GM21390 (cell line): ENCODE measurements around the gene RPS28.
"Not testable (repeated sequence)": the region's sequence is repeated elsewhere in the genome, so short reads cannot be mapped to it uniquely, and the experiment has no call there.

Experiments used
- ATAC-seq: cut with Tn5 transposase; IDR thresholded peaks from one replicate; pipeline ENCODE4 v1.9.1; 2021; ENCODE audit not compliant: unreplicated experiment

Gene RPS28

DNA sequence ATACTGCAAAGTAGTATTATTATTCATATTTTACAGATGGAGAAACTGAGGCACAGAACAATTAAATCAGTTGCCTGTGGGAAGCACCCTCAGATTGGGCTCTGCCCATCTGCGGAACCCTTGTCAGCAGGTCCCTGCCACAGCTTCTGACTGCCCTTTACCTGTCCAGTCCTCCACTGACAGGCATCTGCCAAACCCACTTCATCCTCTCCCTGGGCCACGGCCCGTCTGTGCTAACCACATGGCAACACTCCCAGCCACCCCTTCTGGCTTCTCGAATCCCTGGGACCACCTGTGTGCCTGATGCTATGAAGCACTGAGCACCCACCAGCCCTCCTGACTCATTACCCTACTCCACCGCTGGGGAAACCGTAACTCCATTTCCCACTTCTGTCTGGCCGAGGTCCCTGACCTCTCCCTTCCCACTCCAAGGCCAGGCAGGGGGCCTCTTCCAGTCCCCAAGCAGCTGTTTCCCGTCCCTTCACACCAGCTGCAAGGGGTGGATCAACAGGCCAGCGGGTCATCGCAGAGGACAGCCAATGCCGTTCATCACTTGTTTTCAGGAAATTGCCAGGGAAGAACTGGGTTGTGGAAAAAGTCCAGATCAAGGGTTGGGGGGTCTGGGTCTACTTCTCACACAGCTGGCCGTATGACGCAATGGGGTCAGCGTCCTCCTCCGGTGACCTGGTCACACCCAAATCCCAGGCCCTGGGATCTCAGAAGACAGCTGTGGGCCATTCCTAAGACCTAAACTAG, 19.2 kb downstream of the RPS28 start:
- no peak for ATAC-seq

DNA sequence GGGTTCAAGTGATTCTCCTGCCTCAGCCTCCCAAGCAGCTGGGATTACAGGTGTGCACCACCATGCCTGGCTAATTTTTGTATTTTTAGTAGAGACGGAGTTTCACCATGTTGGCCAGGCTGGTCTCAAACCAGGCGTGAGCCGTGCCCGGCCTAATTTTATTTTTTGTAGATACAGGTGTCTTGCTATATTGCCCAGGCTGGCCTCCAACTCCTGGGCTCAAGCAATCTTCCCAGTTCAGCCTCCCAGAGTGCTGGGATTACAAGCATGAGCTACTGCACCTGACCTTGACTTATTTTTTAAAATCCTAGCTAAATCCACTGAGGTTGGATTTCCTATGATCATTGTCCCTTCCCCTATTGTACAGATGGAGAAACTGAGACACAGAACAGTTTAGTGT, 20.2 kb downstream of the RPS28 start:
- not testable (repeated sequence) for ATAC-seq

DNA sequence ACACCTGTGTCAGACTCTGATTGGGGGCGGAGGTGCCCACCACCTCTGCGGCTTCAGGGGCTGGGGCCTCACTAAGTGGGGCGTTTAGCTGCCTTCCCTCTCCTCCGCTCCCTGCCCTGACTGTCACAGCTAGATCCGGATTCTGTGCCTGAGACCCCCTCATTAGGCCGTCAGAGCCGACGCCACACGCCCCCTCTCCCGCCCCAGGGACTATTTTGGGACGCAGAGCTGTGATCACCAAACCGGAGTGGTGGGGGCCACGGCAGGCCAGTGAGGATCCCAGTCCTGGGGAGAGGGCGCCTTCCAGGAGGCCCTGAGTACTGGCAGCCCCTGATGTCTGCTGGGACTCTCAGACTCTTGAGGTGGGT, 21.0 kb downstream of the RPS28 start:
- ATAC-seq: no peak

DNA sequence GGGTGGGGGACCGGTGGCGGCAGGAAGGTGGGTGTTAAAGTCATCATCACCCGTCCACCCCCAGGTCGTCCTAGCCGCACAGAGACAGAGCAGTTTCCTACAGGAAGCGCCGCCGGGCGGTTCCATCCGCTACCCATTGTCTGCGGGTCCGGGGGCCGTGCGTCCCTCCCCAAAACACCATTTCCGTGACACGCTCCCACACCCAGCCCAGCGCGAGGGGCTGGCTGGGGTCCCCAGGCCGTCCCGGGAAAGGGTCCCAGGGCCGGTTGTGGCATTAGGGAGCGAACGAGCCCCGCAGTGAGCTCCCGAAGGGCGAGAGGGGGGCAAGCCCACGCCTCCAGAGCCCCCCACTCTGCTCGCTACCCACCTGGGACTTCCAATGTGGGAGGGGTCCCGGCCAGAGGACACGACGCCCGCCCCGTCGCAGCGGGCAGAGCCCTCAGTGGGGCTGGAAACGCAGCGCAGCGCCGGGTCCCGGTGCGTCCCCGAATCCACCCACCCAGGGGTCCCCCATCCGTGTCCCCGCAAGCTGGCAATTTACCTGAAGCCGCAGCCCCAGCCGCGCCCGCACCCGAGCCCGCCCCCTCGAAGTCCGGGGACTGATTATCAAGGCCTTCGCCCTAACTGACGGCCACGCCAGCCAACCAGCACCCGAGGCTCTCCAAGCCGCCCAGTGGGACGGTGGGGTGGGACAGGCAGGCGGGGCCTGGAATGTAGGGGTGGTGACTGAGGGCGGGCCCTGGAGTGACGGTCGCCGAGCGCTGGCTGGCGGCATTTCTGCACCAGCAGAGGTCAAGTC, 21.6 kb downstream of the RPS28 start, which contains the start of gene KANK3:
Gene KANK3, minus strand, starts transcription at position 579 of the 799 bp plus-strand sequence. CDS start 5,434 bp downstream, outside the sequence.
- peak; percentile 82 for ATAC-seq

DNA sequence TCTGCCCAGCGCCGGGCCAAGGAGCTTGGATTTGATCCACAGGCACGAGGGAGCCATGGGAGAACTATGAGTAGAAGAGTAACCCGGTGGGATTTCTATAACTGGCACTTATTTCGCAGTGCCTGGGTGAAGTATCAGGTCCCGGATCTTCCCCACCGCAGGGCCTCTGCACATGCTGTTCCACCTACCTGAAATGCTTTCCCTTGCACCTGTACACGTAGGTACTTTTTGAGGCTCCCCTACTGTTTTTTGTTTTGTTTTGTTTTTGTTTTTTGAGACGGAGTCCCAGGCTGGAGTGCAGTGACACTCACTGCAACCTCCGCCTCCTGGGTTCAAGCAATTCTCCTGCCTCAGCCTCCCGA, 22.2 kb downstream of the RPS28 start:
- no peak for ATAC-seq

DNA sequence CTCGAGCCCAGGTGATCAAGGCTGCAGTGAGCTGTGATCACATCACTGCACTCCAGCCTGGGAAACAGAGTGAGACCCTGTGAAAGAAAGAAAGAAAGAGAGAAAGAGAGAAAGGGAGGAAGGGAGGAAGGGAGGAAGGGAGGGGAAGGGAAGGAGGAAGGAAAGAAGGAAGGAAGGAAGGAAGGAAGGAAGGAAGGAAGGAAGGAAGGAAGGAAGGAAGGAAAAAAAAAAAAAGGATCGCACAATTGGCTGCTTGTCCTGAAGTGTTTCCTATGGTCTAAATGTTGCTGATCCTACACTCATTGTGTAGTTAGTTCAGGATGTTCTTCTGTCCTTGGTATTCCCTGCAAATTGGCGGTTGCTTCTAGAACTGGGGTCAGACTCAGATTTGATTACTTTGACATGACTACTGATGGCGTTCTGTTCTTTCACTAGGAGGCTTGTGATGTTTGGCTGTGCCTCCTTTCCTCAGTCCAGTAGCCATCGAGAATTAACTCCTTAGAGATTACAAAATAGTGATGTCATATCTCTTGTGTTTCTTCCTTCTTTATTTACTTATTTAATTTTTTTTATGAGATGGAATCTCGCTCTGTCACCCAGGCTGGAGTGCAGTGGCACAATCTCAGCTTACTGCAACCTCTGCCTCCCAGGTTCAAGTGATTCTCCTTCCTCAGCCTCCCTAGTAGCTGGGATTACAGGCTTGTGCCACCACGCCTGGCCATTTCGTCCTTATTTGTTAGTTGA, 28.5 kb downstream of the RPS28 start:
- not testable (repeated sequence) for ATAC-seq

DNA sequence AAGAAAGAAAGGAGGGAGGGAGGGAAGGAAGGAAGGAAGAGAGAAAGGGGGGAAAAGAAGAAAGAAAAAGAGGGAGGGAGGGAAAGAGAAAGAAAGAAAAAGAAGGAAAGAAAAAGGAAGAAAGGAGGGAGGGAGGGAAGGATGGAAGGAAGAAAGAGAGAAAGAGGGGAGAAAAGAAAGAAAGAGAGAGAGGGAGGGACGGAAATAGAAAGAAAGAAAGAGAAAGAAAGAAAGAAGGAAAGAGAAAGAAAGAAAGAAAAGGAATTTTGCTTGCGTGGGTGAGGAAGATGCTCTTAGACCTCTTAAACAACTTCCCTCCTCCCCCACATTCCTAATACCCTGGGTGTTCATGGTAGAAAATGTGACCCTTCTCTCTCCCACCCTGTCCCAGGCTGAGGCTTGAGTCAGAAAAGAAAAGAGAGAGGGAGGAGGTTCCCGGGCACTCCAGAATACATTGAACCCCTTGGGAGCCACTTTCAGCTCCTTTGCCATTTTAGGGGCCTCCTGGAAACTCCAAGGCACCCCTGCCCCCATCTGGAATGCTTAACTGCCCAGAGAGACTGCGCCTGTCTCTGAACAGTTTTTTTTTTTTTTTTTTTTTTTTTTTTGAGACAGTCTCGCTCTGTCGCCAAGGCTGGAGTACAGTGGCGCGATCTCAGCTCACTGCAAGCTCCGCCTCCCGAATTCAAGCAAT, 31.0 kb downstream of the RPS28 start:
- no peak for ATAC-seq

DNA sequence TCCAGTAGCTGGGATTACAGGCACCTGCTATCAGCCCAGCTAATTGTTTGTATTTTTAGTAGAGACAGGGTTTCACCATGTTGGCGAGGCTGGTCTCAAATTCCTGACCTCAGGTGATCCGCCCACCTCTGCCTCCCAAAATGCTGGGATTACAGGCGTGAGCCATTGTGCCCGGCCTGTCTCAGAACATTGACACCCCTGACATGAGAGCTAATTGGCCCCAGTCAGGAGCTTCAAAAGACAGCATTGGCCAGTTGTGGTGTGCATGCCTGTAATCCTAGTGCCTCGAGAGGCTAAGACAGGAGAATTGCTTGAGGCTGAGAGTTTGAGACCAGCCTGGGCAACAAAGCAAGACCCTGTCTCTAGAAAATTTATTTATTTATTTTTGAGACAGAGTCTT, 31.5 kb downstream of the RPS28 start:
- not testable (repeated sequence) for ATAC-seq

DNA sequence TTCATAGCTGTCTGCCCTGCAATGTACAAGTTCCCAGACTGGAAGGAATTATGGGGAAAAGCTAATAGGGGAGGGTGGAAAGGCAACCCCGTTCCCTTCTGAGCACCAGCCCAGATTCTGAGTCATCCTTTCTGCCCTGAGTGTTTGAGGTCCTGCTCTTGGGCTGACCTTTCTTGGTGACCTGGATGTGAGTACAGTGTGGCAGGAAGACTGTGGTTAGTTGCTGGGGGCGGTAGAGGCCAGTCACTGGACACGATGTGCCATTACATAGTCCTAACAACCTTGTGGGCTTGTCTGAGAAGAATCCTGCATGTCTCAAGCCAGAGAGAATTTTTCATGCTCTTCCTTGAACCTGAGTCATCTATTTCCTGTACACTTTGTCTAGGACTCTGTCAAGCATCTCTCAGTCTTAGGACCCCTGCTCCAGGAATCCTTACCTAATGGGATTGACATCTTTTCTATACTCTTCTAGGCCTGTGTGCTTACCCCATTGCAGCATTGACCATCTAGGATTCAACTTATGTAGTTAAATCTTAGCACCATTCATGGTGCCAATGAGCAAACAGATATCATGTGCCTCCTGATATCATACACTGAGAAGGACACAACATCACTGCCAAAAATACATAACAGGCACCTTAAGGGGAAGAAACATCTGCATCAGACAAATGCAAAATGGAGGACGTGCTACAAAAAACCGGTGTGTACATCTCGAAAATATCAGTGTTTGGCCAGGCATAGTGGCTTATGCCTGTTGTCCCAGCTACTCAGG, 34.5 kb downstream of the RPS28 start:
- ATAC-seq: no peak

DNA sequence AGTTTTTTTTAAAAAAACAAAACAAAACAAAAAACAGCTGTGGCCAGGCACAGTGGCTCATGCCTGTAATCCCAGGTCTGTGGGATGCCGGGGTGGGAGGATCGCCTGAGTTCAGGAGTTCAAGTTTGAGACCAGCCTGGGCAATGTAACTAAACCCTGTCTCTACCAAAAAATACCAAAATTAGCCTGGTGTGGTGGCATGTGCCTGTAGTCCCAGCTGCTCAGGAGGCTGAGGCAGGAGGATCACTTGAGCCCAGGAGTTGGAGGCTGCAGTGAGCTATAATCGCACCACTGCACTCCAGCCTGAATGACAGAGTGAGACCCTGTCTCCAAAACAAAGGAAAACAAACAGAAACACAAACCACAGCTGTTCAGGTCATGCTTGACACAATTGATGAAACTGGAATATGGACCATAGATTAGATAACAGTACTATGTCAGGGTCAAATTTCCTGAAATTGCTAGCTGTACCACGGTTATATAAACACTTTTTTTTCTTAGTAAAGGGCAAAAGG, 35.8 kb downstream of the RPS28 start:
- no peak for ATAC-seq

DNA sequence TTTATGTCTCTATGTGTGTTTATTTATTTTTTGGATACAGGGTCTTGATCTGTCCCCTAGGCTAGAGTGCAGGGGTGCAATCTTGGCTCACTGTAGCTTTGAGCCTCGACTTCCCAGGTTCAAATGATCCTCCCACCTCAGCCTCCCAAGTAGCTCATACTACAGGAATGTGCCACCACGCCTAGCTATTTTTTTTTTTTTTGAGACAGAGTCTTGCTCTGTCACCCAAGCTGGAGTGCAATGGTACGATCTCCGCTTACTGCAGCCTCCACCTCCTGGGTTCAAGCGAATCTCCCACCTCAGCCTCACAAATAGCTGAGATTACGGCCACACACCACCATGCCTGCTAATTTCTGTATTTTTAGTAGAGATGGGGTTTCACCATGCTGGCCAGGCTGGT, 37.7 kb downstream of the RPS28 start:
- no peak for ATAC-seq

DNA sequence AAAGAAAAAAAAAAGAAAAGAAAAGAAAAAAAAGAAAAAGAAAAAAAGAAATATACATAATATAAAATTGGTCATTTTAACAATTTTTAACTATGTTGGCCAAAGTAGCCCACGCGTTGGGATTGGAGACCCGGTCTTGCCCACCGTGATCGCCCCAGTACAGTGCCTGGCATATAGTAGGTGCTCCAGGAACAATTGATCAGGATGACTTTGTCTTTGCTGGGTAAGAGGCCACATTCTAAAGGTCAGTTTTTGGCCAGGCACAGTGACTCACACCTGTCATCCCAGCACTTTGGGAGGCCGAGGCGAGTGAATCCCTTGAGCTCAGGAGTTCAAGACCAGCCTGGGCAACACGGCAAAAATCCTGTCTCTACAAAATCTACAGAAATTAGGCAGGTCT, 38.9 kb downstream of the RPS28 start:
- ATAC-seq: no peak

DNA sequence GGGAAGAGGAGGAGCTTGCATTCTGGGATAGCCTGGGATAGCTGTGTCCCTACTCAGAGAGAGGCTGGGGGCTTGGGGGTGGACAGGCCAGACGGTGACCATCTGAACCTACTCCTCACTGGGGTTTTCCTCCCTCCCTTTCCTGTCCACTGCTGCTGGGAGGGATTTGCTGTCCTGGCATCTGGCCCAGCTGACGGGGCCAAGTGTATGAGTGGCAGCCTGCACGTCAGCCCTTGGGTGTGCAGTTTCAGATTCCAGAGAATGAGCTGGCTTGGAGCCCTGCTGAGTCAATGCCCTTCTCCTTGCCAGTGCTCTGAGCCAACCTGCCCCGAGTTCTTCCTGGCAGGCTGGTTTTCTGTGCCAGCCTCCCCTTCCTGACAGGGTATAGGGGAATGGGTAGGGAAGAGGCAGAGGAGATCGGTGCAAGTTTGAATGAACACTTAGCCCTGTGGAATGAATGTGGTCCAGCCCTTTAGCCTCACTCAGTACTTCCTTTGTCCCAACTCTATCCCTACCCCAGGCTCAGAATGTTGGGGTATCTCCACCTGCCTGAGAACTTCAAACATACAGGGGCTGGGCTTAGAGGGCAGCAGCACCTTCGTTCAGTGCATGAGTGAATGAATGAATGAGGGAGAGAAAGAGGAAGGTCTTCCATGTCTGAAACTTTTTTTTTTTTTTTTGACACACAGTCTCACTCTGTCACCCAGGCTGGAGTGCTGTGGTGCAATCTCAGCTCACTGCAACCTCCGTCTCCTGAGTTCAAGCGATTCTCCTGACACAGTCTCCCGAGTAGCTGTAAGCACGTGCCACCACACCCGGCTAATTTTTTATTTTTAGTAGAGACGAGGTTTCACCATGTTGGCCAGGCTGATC, 40.9 kb downstream of the RPS28 start:
- no peak for ATAC-seq

DNA sequence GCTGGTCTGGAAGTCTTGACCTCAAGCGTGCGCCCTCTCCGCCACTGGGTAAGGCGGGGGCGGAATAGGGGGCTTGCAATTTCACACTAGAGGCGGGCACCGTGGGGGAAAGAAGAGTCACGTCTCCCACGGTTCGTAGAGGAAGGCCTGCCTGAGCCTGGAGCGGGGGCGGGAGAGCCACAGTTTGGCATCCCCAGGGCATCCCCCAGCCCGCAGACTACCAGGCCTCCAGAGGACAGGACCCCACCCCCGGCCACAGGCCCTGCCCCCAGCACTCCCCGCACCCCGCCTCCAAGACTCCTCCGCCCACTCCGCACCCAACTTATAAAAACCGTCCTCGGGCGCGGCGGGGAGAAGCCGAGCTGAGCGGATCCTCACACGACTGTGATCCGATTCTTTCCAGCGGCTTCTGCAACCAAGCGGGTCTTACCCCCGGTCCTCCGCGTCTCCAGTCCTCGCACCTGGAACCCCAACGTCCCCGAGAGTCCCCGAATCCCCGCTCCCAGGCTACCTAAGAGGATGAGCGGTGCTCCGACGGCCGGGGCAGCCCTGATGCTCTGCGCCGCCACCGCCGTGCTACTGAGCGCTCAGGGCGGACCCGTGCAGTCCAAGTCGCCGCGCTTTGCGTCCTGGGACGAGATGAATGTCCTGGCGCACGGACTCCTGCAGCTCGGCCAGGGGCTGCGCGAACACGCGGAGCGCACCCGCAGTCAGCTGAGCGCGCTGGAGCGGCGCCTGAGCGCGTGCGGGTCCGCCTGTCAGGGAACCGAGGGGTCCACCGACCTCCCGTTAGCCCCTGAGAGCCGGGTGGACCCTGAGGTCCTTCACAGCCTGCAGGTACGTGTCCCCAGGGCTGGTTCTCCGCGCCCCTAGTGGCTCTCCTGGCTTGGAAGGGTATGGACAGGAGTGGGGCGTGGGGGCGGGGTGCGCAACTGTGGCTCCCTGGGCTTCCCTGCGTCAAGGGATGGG, 42.8 kb downstream of the RPS28 start, which contains the start of gene ANGPTL4:
Gene ANGPTL4, plus strand, starts transcription at position 353 of the 969 bp plus-strand sequence. Its CDS starts 167 bp downstream, at position 520.
- no peak for ATAC-seq

DNA sequence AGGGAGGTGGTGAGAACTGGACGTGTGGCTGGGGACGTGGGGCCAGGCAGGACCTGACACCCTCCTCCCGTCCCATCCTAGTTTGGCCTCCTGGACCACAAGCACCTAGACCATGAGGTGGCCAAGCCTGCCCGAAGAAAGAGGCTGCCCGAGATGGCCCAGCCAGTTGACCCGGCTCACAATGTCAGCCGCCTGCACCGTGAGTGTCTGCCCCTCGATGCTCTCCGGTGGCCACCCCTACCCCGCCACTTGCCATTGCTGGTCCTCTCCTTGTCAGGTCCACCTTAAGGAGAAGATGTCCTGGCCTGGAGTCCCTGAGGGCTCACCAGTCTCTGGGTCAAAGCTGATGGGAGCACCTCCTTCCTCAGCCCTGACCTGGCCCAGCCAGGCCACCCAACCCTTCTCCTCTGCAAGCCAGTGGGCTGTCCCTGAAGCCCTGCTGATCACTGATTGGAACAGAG, 44.9 kb downstream of the RPS28 start:
- no peak for ATAC-seq

DNA sequence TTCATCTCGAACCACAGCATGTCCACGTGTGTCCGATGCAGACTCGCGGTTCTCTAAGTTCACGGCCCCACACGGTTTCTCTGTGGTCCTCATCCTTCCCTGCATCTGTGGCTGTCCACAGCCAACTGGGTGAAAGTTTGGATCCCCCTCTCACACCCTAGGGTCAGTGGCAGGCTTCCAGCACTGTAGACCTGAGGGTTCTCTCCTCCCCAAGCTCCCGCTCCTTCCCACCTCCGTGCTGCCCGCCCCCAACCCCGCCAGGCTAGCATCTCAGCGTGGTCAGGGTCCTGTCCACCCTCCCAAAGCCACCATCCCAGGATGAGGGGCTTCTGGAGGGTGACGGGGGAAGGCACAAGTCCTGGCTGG, 45.6 kb downstream of the RPS28 start:
- no peak for ATAC-seq

DNA sequence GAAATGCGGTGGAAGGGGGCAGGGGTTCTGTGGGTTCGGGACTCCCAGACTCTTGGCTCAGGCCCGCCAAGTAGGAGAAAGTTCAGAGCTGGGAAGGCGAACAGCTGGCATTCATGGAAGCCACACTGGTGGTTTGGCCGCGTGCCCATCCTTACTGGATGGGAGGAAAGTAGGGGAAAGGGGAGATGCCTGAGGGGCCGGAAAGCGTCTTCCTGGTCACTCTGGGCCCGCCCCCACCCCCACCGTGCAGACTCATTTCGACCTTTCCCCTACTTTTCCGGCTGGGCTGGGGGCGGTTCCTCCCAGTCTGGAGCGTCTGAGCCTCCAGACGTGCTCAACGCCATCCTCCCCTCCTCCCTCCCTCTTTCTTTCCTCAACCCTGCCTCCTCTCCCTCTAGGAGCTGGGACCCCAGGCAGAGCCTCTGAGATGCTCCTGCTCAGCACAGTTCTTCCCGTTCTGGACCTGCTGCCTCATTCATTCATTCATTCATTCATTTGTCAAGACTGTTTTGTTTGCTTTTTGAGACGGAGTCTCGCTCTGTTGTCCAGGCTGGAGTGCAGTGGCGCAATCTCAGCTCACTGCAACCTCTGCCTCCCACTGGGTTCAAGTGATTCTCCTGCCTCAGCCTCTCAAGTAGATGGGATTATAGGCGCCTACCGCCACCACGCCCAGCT, 46.2 kb downstream of the RPS28 start:
- ATAC-seq: no peak
